Activated T-helper 1 cell treated with Interleukin-2 at 50 U/mL for 16 hours (primary cell): ENCODE results near the gene ACOT12.
A peak's percentile ranks its signal among the peaks of the same experiment; 100 is the strongest.
"Not testable (repeated sequence)": the region's sequence is repeated elsewhere in the genome, so short reads cannot be mapped to it uniquely, and the experiment has no call there.

ENCODE experiments used
- DNase-seq: peaks from one replicate; pipeline ENCODE4 v3.0.0-alpha.2; 2020; ENCODE audit warnings: low read depth

Gene ACOT12

GRCh38 chr5:81337803-81338202, 56.1 kb downstream of the ACOT12 start:
- DNase-seq = no peak

DNA sequence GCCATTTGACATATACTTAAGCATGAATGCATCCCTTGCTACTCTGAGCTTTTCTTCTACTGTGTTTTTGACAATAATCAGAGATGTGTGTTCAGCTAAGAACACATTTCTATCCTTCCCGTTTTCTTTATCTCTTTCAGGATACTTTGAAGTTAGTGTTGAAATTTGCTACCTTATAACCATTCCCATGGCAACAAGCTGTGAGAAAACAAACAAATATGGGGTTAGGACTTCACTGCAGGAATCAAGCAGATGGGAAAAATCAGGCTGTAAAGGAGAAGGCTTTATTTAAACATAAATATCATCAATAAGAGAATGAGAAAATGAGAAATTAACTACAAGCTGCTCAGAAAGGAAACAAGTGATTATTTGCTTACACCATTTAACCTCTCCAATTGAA, 57.4 kb downstream of the ACOT12 start:
- no peak for DNase-seq

DNA sequence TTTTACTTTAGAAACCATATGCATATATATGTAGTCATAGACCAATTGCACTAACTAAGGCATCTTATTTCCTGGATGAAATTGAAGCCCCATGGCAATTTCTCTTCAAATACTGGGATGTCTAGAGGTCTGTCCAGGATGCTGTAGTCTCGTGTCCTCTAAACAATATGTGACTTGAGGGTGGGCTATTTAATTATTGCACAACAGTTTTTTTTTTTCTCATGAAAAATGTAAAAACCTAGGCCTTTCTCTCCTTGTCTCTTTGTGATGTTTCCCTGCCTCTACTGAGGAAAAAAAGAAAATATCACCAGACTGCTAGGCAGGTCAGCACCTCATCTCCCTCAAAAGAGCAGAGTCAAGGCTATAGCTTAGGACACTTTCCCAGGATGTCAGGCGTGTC, 58.0 kb downstream of the ACOT12 start:
- no peak for DNase-seq

DNA sequence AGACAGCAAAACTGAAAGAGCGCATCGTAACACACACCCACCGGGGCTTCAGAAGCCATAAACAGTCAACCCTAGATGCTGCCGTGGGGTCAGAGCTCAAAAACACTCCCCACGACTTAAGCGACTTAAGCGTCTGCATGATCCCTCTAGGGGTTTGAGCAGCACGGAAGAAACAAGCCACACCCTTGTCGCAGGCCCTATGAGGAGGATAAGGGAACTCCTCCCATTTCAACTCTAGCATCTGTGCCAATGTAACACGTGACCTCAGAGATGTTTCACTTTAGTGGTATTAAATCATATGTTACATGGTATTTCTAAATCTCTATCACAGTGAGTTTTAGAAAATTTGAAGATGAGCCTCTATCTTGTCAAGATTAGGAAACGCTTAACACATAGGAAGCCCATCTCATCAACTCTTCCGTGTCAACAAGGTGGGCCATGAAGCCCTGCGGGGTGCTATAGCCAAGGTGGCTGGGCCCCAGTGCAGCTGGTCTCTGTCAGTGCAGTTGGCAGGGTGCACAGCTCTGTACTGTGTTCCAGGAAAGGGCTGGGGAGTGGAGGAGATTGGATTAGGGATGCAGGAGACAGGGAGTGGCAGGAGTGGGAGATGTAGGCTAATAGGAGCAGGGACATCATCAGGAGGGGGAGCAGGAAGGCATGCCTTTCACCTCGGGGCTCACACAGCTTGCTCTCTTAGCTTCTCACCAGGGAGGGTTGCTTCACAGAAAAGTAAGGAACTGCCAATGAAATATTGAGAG, 59.5 kb downstream of the ACOT12 start:
- no peak for DNase-seq

GRCh38 chr5:81326554-81326953, 67.4 kb downstream of the ACOT12 start:
- DNase-seq = no peak

DNA sequence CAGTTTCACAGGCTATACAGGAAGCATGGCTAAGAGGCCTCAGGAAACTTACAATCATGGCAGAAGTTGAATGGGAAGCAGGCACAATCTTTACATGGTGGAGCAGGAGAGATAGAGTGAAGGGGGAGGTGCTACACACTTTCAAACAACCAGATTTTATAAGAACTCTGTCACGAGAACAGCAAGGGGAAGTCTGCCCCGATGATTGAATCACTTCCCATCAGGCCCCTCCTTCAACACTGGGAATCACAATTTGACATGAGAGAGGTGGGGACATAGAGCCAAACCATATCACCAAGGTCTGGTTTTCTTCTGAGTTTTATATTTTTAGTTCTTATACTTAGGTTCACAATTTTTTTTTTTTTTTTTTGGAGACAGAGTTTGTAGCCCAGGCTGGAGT, 76.4 kb downstream of the ACOT12 start:
- DNase-seq = no peak

DNA sequence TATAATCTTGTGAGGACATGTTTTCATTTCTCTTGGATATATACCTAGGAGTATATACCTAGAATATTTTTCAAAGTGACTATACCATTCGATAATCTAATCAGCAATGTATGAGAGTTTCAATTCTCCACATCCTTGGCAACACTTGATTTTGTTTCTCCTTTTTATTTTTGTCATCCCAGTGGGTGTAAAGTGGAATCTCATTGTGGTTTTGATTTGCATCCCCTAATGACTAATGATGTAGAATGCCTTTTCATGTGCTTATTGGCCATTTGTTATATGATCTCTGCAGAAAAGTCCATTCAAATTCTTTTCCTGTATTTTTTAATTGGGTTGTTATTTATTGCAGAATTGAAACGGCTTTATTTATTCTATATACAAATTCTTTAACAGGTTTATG, 77.4 kb downstream of the ACOT12 start:
- DNase-seq = no peak

DNA sequence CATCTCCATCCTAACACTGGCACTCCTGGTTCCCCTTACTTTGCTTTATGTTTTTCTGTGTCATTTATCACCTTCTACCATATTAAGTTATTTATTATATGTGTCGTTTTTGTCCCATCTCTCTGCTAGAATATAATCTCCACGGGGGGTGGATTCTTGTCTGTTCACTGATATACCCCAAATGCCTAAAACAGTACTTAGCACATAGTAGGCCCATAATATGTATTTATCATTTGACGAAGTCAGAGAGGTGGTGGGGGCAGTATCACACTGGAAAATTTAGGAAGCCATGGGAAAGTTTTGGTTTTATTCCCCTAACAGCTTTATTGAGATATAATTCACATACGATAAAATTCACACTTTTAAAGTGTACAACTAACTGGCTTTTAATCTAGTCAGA, 78.1 kb downstream of the ACOT12 start:
- DNase-seq = no peak

GRCh38 chr5:81315336-81315735, 78.6 kb downstream of the ACOT12 start:
- DNase-seq = no peak

DNA sequence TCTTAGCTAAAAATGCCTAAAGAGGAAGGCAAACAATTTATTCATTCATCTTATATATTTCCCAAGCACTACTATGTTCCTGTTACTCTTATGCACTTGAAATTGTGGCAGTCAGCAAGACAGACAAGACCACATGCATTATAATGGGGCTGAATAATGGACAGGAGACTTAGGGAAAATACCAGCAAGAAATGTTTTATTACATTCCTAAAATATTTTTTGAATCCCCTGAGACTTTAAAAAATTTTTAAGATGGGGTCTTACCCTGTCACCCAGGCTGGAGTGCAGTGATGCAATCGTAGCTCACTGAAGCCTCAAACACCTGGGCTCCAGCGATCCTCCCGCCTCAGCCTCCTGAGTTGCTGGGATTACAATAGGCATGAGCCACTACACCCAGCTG, 79.4 kb downstream of the ACOT12 start:
- no peak for DNase-seq

GRCh38 chr5:81313686-81314085, 80.2 kb downstream of the ACOT12 start:
- no peak for DNase-seq

- no peak for DNase-seq
Measured at GRCh38 chr5:81313278-81313677, 80.7 kb downstream of the ACOT12 start.

DNA sequence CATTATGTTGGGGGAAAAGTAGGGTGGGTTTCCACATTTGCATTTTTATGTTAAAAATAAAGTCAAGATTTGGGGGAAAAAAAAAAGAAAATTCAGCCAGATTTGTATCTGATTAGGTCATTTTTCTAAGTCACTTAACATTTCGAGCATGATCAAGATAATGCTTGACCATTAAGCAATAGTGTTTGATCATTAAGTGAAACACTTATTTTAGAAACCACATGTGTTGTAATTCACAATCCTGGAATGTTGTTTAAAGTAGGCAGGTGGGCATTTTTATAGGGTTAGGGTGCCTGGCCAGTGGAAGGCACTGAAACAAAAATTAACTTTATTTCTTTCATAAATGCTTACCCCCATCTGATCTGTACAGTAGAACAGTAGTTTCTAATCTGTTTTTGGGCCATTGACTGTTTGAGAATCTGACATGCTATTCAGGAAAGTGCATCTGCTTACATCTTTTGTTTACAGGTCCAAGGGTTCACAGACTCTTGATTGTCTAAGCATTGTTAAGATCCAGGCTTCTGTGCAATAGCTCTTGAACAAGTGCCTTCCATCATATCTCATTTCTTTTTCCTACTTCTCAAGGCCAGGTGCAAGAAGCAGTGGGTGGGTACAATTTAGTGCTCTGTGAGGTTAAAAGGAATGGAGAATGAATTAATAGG, 83.4 kb downstream of the ACOT12 start:
- no peak for DNase-seq

GRCh38 chr5:81308836-81309235, 85.1 kb downstream of the ACOT12 start:
- DNase-seq = no peak

- no peak for DNase-seq
Measured at GRCh38 chr5:81305785-81306184, 88.1 kb downstream of the ACOT12 start.

DNA sequence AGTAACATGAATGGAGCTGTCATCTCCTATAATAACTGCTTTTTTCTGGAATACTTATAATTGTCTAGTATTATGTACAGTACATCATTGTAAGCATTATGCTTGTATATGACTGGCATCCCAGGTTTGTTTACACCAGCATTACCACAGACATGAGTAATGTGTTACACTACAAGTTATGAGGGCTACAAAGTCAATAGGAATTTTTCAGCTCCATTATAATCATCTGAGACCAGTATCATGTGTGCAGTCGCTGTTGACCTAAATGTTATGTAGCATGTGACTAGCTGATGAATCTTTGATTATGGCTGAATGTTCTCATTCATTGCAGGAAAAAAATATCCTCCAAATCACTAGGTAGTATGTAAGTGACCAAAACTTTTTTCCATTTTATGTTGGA, 90.4 kb downstream of the ACOT12 start:
- DNase-seq = no peak

DNA sequence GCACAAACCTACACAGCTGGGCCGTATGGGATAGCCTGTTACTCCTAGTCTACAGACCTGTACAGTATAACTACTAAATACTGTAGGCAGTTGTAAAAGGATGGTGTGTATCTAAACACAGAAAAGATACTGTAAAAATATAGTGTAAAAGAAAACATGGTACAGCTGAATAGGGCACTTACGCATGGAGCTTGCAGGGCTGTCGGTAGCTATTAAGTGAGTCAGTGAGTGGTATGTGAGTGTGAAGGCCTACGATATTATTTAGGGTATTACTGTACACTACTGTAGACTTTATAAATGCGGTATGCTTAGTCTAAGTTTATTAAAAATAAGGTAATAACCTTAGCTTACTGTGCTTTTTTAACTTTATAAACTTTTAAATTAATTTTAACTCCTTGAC, 91.3 kb downstream of the ACOT12 start:
- no peak for DNase-seq

- peak; percentile 85 for DNase-seq
Measured at GRCh38 chr5:81301271-81302015, 92.5 kb downstream of the ACOT12 start, which contains the start of gene ZCCHC9. Gene ZCCHC9 (plus strand): TSS chr5:81301587. CDS start chr5:81304758, 3,171 bp downstream.

DNA sequence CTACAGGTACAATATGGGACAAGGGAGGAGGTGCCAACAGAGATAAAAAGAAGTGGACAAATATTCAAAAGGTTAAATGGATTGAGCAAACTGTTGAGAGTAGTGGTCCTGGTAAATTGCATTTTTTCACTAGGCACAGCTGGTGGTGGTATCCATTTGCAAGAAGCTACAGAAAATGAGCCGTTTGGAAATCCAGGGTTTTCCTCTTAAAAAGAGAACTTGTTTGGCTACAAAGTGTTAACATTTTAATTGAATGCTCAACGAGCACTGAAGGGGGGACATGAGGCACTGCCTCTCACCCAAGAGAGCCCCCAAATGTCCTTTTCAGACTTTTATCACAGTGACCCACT, 93.0 kb downstream of the ACOT12 start:
- no peak for DNase-seq

- no peak for DNase-seq
Measured at GRCh38 chr5:81297531-81297930, 96.4 kb downstream of the ACOT12 start.

DNA sequence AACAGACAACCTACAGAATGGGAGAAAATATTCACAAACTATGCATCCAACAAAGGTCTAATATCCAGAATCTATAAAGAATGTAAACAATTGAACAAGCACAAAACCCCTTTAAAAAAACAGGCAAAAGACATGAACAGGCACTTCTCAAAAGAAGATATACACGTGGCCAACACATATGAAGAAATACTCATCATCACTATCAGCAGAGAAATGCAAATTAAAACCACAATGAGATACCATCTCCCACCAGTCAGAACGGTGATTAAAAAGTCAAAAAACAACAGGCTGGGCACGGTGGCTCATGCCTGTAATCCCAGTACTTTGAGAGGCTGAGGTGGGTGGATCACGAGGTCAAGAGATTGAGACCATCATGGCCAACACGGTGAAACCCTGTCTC, 99.9 kb downstream of the ACOT12 start:
- not testable (repeated sequence) for DNase-seq

GRCh38 chr5:81292130-81292529, 101.8 kb downstream of the ACOT12 start:
- DNase-seq = no peak

GRCh38 chr5:81290146-81290545, 103.8 kb downstream of the ACOT12 start:
- no peak for DNase-seq
